Motor neuron (in vitro differentiated cells): ENCODE results near the gene TTC32. TPM values are rescaled to one million over a fixed set of nuclear protein-coding genes. Genes with fewer than 3 reads are reported as not detected.
"Not testable (repeated sequence)": the region's sequence is repeated elsewhere in the genome, so short reads cannot be mapped to it uniquely, and the experiment has no call there.

Experiments used
- ATAC-seq, 8 experiments: fragments of 200-7000 bp; cut with Tn5 transposase; replicated peaks in 6 of 8; 2 replicates each; pipeline ENCODE4 v1.8.0; 2021; ENCODE audit warnings: mild to moderate bottlenecking in 8 of 8, moderate library complexity in 8 of 8
- H3K27ac ChIP-seq, 2 donors: fragments of 250-450 bp; sonication (Bioruptor Pico); 2 replicates each; pipeline ENCODE4 v1.9.0; 2021; ENCODE audit warnings: antibody characterized with exemption in 2 of 2, mild to moderate bottlenecking in 2 of 2, moderate library complexity in 1 of 2
- H3K4me1 ChIP-seq, 2 donors: fragments of 250-450 bp; sonication (Bioruptor Pico); replicated peaks in 1 of 2; 2 replicates each; pipeline ENCODE4 v1.6.1; 2021; ENCODE audit warnings: antibody characterized with exemption in 2 of 2, mild to moderate bottlenecking in 2 of 2, moderate library complexity in 1 of 2
- H3K4me3 ChIP-seq, 5 donors: fragments of 250-450 bp; sonication (Bioruptor Pico); 2 replicates each; pipeline ENCODE4 v1.9.0; 2021; ENCODE audit warnings: antibody characterized with exemption in 5 of 5, mild to moderate bottlenecking in 5 of 5, moderate library complexity in 4 of 5
- WGBS, 10 experiments: fragments of 450-650 bp; shearing (Covaris generic); methylation state at CpG; one replicate each; pipeline ENCODE4 v1.0.0; 2022; 5-methylcytosine and 5-hydroxymethylcytosine counted together
- in situ Hi-C, 9 experiments: fragments of 400-800 bp; cut with MboI; loops; one replicate each; pipeline ENCODE4 v1.15.0; 2021; ENCODE audit warnings: low sequenced_read_pairs in 9 of 9, low pct_unique_long_range_greater_than_20kb in 2 of 9; ENCODE audit not compliant: unreplicated experiment in 9 of 9
- total RNA-seq, 8 experiments: library from RNA; unstranded; fragments of 300-600 nt; gene quantifications; 2 replicates each; pipeline versions ENCODE4 v1.2.3 to v1.2.4, GENCODE V29; 2022

Gene TTC32
- total RNA-seq, 8 experiments from 2014 or later, result 14.4 to 20.9 (median 18.0) TPM

DNA sequence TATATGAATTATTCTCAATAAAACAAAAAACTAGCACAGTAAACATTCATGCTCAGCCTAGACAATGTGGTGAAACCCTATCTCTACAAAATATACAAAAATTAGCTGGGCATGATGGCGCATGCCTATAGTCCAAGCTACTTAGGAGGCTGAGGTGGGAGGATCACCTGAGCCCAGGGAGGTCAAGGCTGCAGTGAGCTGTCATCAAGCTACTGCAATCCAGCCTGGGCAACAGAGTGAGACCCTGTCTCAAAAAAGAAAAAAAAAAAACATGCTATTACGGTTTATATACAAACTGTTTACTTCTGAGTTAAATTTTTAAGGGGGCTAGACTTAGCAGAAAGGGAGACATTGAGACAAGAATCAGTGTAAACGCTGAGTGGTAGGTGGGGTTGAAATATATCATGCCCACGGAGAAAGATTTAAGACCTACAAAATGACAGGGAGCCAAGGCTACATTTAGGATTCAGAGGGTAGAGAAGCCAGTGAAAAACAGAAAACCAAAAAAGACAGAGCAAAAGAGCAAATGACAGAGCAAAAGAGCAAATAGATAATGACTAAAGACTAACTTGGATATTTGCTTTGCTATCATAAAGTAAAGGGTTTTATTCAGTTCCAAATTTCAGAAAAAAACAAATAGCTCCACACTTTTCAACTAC lies 7.5 kb downstream of the TTC32 start:
- in situ Hi-C loops, result no loop called here
- 67 to 100% (median 96%) methylated on average over 1 to 4 of the region's 4 CpGs for WGBS, 10 experiments
- no peak for ATAC-seq

DNA sequence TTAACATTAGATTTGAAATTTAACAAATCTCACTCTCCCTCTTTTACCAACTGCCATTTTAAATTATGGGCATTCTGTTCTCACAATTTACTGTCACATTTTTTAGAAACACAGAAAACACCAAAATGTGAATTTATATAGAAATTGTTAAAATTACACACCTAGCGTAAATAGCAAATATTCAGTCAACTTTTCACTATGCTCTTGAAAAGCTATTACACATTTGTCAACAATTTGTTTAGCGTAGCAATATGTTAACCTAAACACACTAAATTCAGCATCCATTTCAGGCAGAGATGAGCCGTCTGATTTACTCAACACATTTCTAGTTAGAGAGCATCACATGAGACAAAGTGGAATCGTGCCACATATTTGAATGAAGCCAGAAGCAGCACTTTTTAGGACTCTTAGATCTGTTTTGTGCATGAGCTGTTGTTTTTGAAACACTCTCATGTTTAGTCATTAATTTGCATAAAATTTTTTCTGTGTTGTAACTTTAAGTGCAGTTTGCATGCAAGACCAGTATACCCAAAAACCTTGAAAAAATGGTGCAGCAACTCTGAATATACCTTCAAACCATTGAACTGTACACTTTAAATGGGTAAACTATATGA lies 8.2 kb downstream of the TTC32 start:
- Histone ChIP-seq H3K27ac (no peak overlapping the region), H3K4me1 (peaks cover 8 to 40% of the 10 kb centered on the region in 2 donors), H3K4me3 (no peak overlapping the region)
- in situ Hi-C loops, result no loop called here
- WGBS, 10 experiments, result 19 to 100% (median 93%) methylated on average over 1 to 4 of the region's 4 CpGs; no CpG with 5 or more reads in 1 of the 10 experiments
- ATAC-seq, result peak in 2 of 8 experiments; percentile 20 to 50

More for the DNA sequence above, 7.5 kb downstream of the TTC32 start:
- H3K4me3 ChIP-seq, result no peak overlapping the region
- H3K4me1 ChIP-seq, result peaks cover 14 to 46% of the 10 kb centered on the region in 2 donors
- no peak overlapping the region for H3K27ac ChIP-seq

DNA sequence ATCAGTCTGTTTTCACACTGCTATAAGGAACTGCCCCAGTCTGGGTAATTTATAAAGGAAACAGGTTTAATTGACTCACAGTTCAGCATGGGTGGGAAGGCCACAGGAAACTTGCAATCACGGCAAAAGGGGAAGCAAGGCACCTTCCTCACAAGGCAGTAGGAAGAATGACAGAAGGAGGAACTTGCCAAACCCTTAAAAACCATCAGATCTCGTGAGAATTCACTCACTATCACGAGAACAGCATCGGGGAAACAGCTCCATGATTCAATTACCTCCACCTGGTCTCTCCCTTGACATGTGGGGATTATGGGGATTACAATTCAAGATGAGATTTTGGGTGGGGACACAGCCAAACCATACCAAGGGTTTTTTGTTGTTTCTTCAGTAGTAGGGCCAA lies 9.8 kb downstream of the TTC32 start:
- in situ Hi-C loops, H3K27ac ChIP-seq, H3K4me3 ChIP-seq, ATAC-seq: not testable (repeated sequence)
- peaks cover 0 to 24% of the 10 kb centered on the region in 2 donors for H3K4me1 ChIP-seq
- WGBS, 10 experiments, result 0 to 100% (median 83%) methylated on average over 1 to 4 of the region's 4 CpGs; no CpG with 5 or more reads in 1 of the 10 experiments

DNA sequence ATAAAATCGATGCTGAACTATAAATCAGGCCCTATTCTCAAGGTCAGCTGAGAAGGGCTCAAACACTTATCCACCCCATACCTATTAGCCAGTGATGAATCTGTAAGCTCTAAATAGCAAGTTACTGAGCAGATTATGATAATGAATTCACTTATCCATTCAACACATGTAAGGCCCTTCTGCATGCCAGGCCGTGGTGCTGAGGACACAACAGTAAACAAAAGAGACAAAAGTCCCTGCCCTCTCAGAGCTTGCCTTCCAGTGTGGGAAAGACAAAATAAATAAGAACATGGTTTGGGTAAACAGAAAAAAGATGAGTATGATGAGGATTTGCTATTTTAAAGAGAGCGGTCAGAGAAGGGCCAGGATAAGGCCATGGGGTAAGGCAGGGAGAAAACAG lies 11.7 kb downstream of the TTC32 start:
- WGBS, 10 experiments, result 50 to 100% (median 89%) methylated on average over 1 to 3 of the region's 3 CpGs; no CpG with 5 or more reads in 1 of the 10 experiments
- Histone ChIP-seq H3K27ac (no peak overlapping the region), H3K4me1 (peaks cover 0 to 7% of the 10 kb centered on the region in 2 donors), H3K4me3 (no peak overlapping the region)
- peak in 7 of 8 experiments; percentile 32 to 94 (median 64) for ATAC-seq
- in situ Hi-C loops, result no loop called here

DNA sequence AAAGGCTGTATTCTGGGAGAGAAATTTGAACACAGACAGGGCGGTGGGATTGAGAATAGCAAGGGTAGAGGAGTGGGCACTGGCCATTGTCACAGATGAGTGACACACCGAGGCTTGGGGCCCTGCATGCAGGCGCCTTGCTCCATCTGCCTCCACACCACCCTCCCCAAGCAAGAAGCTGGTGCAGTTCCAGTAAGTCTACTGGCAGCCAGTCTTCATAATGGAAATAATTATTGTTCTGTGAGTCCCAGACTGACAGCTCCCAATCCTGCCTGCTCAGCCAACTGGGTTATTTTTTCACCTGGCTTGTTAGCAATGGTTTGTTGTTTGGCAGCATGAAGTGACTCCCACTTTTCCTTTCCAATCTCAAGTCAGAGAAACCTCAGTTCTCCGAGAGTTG lies 13.0 kb downstream of the TTC32 start:
- Histone ChIP-seq H3K4me3 (no peak overlapping the region), H3K4me1 (peaks cover 0 to 7% of the 10 kb centered on the region in 2 donors), H3K27ac (no peak overlapping the region)
- in situ Hi-C loops, result no loop called here
- no peak for ATAC-seq
- WGBS, 10 experiments, result 73 to 100% (median 100%) methylated on average over 1 to 3 of the region's 4 CpGs; no CpG with 5 or more reads in 3 of the 10 experiments

DNA sequence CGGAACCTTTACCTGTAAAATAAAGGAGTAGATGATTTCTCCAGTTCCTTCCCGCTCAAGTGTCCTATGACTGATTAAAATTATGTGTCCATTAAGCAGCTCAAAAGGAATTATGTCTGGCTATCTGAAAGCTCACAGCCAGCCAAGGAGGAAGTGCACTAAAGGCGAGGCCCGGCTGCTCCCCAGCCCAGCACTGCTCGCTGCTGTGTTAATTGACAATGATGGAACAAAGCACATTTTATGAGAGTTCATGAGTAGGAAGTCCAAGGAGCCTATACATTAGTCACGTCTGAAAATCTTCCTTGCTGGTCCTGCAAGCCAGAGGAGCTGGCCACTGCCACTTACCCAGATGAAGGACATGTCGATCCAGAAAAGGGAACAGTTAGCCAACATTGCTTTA lies 14.3 kb downstream of the TTC32 start:
- 39 to 100% (median 92%) methylated on average over 1 to 4 of the region's 7 CpGs for WGBS, 10 experiments
- in situ Hi-C loops, result no loop called here
- Histone ChIP-seq H3K27ac (no peak overlapping the region), H3K4me3 (no peak overlapping the region), H3K4me1 (peaks cover 0 to 7% of the 10 kb centered on the region in 2 donors)
- peak in 2 of 8 experiments; percentile 17 to 31 for ATAC-seq

DNA sequence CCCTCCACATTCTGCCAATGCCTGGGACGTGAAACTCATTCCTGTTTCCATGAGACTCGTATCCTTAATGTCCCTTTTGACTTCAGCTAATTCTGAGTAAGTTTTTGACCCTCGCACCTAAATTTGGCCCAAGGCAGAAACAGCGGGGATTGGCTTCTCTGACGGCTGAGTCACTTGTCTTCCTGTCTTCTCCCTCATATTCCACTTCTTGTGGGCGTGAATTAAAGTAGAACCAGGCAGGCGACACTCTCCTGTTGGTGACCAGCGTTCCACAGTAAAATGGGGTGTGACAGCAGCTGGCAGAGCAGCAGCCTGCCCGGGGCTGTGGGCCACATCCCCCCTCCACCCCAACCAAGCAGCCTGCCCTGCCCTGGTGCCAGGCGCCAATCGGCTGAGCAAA lies 15.5 kb downstream of the TTC32 start:
- no peak overlapping the region for H3K4me3 ChIP-seq
- 26 to 96% (median 83%) methylated on average over 3 to 6 of the region's 11 CpGs; no CpG with 5 or more reads in 3 of the 10 experiments for WGBS, 10 experiments
- ATAC-seq, result peak in 1 of 8 experiments; percentile 11
- H3K27ac ChIP-seq, result no peak overlapping the region
- peaks cover 0 to 7% of the 10 kb centered on the region in 2 donors for H3K4me1 ChIP-seq
- in situ Hi-C loops, result no loop called here

DNA sequence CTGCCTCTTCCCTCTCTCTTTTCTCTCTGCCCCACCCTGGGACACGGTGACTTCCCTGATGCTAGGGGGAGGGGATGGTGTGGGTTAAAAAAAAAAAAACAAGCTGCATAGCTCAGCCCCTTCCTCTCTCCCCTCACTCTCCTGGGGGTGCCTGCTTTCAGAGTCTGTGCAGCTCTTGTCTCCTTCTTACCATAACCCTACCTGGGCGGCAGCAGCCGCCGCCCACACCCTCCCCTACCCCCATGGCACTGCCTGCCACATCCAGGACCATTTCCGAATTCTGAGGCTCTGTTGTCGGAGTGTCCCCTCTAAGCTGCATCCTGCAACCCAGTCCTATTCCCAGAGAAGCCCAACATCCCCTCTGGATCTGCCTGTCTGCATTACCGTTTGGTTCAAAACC lies 16.0 kb downstream of the TTC32 start:
- WGBS, 10 experiments, result 43 to 80% (median 65%) methylated on average over 2 to 6 of the region's 7 CpGs; no CpG with 5 or more reads in 5 of the 10 experiments
- H3K4me3 ChIP-seq, result no peak overlapping the region
- H3K27ac ChIP-seq, result no peak overlapping the region
- in situ Hi-C loops, result no loop called here
- no peak for ATAC-seq
- H3K4me1 ChIP-seq, result peaks cover 0 to 7% of the 10 kb centered on the region in 2 donors

DNA sequence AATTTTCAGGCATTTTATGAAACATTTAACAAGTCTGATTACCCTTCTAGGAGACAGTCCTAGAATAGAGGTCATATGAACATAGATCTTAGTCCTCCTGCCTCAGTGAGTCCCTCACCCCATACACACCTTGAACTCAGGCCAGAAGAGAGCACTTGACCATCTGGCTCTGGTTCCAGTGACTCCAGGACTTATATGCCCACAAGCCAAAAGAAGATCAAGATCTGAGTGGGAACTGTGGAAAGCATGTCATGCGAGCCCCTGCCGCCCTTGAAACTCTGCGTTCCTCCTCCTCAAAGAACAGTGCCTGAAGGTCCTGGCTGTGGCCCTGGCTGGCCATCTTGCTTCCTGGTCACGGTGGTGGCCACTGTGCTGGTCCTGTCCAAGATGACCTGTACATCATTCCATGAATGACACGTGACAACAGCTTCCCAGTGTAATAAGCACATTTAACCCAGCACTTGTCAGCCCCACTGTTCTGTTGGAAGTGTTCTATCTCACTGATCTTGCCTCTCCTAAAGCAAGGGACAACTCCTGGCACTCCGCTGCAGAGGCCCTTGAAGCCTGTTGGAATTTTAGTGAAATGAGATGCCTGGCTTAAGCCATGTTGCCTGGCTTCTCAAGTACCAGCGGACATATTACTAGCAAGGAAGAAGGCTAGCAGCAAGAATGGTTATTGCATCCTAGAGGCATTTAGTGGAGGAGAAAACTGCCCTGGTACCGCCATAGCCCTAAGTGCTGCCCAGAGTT lies 17.6 kb downstream of the TTC32 start:
- Histone ChIP-seq H3K4me3 (no peak overlapping the region), H3K4me1 (no peaks in the 10 kb centered on the region), H3K27ac (no peak overlapping the region)
- ATAC-seq, result no peak
- WGBS, 10 experiments, result 40 to 100% (median 84%) methylated on average over 1 to 7 of the region's 8 CpGs; no CpG with 5 or more reads in 2 of the 10 experiments
- in situ Hi-C loops, result no loop called here

DNA sequence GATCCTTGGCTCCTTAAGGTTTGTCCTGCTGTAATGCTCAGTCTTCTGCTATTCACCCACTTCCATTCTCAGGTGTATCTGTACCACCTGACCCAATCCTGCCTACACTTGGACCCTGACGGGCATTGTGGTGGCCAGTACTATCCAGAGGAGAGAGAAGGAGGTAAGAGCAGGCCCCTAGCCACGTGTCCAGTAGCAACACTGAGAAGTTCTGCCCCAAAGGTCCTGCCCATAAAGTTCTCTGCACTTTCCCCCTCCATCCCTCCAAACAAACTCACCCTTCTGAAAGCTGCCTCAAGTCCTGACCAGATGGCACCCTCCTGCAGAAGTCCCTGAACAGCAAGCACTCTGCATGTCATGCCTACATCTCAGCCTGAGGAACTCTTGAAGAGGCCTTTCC lies 18.3 kb downstream of the TTC32 start:
- WGBS, 10 experiments, result 11 to 40% methylated on average over 1 to 2 of the region's 2 CpGs; no CpG with 5 or more reads in 8 of the 10 experiments
- H3K4me3 ChIP-seq, result no peak overlapping the region
- in situ Hi-C loops, result no loop called here
- H3K4me1 ChIP-seq, result no peaks in the 10 kb centered on the region
- no peak overlapping the region for H3K27ac ChIP-seq
- no peak for ATAC-seq

DNA sequence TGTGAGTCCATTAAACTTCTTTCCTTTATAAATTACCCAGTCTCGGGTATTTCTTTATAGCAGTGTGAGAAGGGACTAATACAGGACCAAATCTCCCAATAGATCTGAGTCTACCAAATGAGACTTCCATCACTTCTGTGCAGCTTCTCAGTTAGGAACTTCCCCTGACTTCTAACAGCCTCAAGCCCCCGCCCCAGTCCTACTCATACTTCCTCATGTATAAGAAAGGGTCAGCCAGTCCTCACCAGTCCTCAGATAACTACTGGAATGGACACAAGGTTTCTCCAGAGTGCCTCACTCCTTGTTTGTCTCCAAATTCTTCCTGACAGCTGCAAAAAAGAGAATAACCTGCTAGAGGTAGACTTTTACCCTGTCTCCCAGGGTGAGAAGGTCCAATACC lies 19.5 kb downstream of the TTC32 start:
- WGBS, 10 experiments, result 37 to 92% (median 64%) methylated on average over 1 to 2 of the region's 2 CpGs; no CpG with 5 or more reads in 6 of the 10 experiments
- Histone ChIP-seq H3K27ac (no peak overlapping the region), H3K4me1 (no peaks in the 10 kb centered on the region), H3K4me3 (no peak overlapping the region)
- in situ Hi-C loops, result no loop called here
- no peak for ATAC-seq

DNA sequence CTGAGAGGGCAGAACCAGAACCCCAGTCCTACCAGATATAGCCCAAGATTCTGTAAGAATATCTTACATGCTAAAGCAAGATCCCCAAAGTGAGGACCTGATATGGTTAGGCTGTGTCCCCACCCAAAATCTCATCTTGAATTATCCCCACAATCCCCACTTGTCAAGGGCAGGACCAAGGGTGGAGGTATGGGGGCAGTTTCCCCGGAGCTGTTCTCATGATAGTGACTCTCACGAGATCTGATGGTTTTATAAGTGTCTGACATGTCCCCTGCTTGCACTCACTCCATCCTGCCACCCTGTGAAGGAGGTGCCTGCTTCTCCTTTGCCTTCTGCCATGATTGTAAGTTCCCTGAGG lies 19.9 kb downstream of the TTC32 start:
- Histone ChIP-seq H3K4me1 (no peaks in the 10 kb centered on the region), H3K27ac (no peak overlapping the region), H3K4me3 (no peak overlapping the region)
- 20 to 83% (median 57%) methylated on average over 1 to 2 of the region's 2 CpGs; no CpG with 5 or more reads in 5 of the 10 experiments for WGBS, 10 experiments
- in situ Hi-C loops, result no loop called here
- ATAC-seq, result no peak

DNA sequence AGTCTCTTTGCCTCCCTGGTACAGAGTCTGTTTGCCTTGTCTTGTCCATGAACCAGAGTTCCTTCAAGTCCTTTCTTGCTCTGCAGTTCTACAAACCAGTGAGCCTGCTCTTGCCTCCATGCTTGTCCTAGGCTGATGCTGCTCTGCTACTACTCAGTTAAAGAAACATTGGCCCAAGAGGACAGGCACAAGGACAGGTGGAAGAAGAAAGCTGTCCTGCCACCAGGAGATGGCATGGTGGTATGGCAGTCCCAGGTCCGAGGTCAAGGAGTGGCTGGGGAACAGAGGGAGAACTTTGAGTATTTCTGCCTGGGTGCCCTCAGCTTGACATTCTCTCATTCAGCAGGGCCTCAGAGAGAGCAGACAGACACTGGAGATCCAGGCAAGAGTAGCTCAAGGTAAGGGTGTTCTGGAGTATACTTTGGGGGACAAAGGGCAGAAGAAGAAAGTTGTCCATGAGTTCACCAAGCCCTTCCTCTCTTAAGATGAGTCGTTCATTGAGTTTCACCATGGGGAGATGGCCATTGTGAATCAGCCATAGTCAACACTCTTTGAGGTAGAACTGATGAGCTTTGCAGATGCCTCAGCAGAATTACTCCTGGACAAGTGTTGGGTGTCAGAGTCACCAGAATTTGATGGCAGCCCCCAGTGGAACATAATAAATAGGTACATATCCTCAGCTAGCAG lies 20.4 kb downstream of the TTC32 start:
- no peaks in the 10 kb centered on the region for H3K4me1 ChIP-seq
- WGBS, 10 experiments, result 17 to 86% (median 77%) methylated on average over 1 to 2 of the region's 2 CpGs; no CpG with 5 or more reads in 5 of the 10 experiments
- in situ Hi-C loops, result no loop called here
- ATAC-seq, result no peak
- no peak overlapping the region for H3K27ac ChIP-seq
- no peak overlapping the region for H3K4me3 ChIP-seq
